GM19351 (cell line): ENCODE measurements around the gene GPI.
"Not testable (repeated sequence)": the region's sequence is repeated elsewhere in the genome, so short reads cannot be mapped to it uniquely, and the experiment has no call there.

Experiments
- ATAC-seq: cut with Tn5 transposase; IDR thresholded peaks from one replicate; pipeline ENCODE4 v1.9.1; 2021; ENCODE audit warnings: mild to moderate bottlenecking, moderate library complexity; ENCODE audit not compliant: unreplicated experiment

GPI gene

GRCh38 chr19:34366738-34367623 lies 2.0 kb downstream of the GPI start:
- no peak for ATAC-seq

GRCh38 chr19:34367624-34367957 lies 2.6 kb downstream of the GPI start:
- ATAC-seq, result no peak

GRCh38 chr19:34368338-34368737 lies 3.3 kb downstream of the GPI start:
- no peak for ATAC-seq

GRCh38 chr19:34369166-34369565 lies 4.2 kb downstream of the GPI start:
- ATAC-seq, result not testable (repeated sequence)

- no peak for ATAC-seq
These were observed 5.1 kb downstream of the GPI start for GRCh38 chr19:34370117-34370516.

- ATAC-seq, result no peak
These were observed 6.0 kb downstream of the GPI start for GRCh38 chr19:34370983-34371382.

GRCh38 chr19:34373601-34374288 lies 8.7 kb downstream of the GPI start:
- no peak for ATAC-seq

GRCh38 chr19:34375598-34375997 lies 10.6 kb downstream of the GPI start:
- no peak for ATAC-seq

- no peak for ATAC-seq
These were observed 15.7 kb downstream of the GPI start for GRCh38 chr19:34380639-34381241.

- no peak for ATAC-seq
These were observed 16.6 kb downstream of the GPI start for GRCh38 chr19:34381399-34382251.

- no peak for ATAC-seq
These were observed 17.5 kb downstream of the GPI start for GRCh38 chr19:34382471-34382870.

GRCh38 chr19:34383599-34383998 lies 18.6 kb downstream of the GPI start:
- no peak for ATAC-seq

GRCh38 chr19:34386645-34387445 lies 21.8 kb downstream of the GPI start:
- ATAC-seq, result no peak

- ATAC-seq, result no peak
These were observed 22.4 kb downstream of the GPI start for GRCh38 chr19:34387446-34387810.

GRCh38 chr19:34388745-34389144 lies 23.7 kb downstream of the GPI start:
- not testable (repeated sequence) for ATAC-seq

- ATAC-seq, result no peak
These were observed 26.8 kb downstream of the GPI start for GRCh38 chr19:34391813-34392212.

GRCh38 chr19:34393031-34393430 lies 28.0 kb downstream of the GPI start:
- ATAC-seq, result no peak

- ATAC-seq, result no peak
These were observed 28.6 kb downstream of the GPI start for GRCh38 chr19:34393629-34394028.

GRCh38 chr19:34397853-34398252 lies 32.9 kb downstream of the GPI start:
- ATAC-seq, result no peak

GRCh38 chr19:34399886-34400285 lies 34.9 kb downstream of the GPI start:
- ATAC-seq, result no peak
